Suprapubic skin (tissue), 3 donors: Measurements from ENCODE around the gene DBN1.

Experiments
- POLR2AphosphoS5 ChIP-seq, 3 donors: sonication (generic); formaldehyde crosslinking; IDR thresholded peaks; one replicate each; pipeline ENCODE4 v1.6.1; 2017; ENCODE audit warnings: antibody characterized with exemption in 3 of 3
- TF ChIP-seq, protein P1 (sequence below), 2 donors: fragments of 200-600 bp in 1 of 2; fragments of 450-650 bp in 1 of 2; sonication (generic) in 1 of 2; IDR thresholded peaks; one replicate each; pipeline ENCODE4 v1.5.1; 2016 to 2019; ENCODE audit warnings: antibody characterized with exemption in 2 of 2, mild to moderate bottlenecking in 1 of 2, moderate library complexity in 1 of 2

DNA sequence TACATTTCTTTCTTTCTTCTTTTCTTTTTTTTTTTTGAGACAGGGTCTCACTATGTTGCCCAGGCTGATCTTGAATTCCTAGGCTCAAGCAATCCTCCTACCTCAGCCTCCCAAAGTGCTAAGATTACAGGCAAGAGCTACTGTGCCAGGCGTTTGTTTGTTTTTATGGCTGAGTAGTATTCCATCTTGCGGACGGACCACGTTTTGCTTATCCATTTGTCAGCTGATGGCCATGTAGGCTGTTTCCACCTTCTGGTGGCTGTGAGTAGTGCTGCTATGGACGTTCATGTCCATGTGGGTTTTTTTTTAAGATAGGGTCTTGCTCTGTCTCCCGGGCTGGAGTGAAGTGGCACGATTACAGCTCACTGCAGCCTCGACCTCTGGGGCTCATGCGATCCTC lies 33.7 kb upstream of the DBN1 start:
- TF ChIP-seq POLR2AphosphoS5 (IDR thresholded peaks at IDR 0.05) = no peak
- TF ChIP-seq, protein P1, sequence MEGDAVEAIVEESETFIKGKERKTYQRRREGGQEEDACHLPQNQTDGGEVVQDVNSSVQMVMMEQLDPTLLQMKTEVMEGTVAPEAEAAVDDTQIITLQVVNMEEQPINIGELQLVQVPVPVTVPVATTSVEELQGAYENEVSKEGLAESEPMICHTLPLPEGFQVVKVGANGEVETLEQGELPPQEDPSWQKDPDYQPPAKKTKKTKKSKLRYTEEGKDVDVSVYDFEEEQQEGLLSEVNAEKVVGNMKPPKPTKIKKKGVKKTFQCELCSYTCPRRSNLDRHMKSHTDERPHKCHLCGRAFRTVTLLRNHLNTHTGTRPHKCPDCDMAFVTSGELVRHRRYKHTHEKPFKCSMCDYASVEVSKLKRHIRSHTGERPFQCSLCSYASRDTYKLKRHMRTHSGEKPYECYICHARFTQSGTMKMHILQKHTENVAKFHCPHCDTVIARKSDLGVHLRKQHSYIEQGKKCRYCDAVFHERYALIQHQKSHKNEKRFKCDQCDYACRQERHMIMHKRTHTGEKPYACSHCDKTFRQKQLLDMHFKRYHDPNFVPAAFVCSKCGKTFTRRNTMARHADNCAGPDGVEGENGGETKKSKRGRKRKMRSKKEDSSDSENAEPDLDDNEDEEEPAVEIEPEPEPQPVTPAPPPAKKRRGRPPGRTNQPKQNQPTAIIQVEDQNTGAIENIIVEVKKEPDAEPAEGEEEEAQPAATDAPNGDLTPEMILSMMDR (IDR thresholded peaks at IDR 0.05) = no peak
